ENCODE results near the gene ADAMTS9.

ADAMTS9 gene, protein sequence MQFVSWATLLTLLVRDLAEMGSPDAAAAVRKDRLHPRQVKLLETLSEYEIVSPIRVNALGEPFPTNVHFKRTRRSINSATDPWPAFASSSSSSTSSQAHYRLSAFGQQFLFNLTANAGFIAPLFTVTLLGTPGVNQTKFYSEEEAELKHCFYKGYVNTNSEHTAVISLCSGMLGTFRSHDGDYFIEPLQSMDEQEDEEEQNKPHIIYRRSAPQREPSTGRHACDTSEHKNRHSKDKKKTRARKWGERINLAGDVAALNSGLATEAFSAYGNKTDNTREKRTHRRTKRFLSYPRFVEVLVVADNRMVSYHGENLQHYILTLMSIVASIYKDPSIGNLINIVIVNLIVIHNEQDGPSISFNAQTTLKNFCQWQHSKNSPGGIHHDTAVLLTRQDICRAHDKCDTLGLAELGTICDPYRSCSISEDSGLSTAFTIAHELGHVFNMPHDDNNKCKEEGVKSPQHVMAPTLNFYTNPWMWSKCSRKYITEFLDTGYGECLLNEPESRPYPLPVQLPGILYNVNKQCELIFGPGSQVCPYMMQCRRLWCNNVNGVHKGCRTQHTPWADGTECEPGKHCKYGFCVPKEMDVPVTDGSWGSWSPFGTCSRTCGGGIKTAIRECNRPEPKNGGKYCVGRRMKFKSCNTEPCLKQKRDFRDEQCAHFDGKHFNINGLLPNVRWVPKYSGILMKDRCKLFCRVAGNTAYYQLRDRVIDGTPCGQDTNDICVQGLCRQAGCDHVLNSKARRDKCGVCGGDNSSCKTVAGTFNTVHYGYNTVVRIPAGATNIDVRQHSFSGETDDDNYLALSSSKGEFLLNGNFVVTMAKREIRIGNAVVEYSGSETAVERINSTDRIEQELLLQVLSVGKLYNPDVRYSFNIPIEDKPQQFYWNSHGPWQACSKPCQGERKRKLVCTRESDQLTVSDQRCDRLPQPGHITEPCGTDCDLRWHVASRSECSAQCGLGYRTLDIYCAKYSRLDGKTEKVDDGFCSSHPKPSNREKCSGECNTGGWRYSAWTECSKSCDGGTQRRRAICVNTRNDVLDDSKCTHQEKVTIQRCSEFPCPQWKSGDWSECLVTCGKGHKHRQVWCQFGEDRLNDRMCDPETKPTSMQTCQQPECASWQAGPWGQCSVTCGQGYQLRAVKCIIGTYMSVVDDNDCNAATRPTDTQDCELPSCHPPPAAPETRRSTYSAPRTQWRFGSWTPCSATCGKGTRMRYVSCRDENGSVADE (N-terminal part only)

DNA sequence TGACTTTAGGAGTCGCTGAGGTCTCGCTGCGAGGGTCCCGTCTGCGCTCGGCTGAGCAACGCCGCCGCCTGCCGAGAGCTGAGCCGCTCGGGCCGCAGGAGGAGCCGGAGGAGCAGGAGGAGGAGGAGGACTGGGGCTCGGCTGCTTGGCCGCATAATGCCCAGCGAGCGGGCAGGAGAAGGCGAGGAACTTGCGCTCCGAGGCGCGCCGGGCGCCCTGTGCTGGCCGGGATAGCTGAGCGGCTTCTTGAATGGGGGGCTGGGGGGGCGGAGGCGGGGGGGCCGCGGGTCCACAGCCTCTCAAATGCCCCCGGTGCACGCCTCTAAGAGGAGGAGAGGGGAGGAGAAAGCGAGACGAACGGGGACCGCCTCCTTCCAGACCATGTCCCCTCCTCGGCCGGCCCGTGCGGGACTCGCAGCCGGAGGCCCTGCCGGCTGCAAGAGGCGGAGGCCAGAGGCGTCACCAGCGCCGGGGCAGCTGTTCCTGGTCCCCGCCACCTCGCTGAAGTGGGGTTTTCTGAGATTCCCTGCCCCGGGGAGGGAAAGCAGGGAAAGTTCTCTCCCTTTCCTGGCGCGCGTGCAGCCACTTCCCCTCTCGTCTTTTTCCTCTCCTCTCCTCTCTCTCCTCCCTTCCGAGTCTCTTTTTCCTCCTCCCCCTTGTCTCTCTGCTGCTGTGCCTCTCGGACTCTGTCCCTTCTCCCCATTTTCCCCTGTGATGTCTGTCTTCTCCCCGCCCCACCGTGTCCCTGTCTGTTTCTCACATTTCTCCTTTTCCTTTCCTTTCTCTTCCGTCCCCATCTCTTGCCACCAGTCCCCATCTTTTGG, at the start of gene ADAMTS9:
Gene ADAMTS9 (minus strand): TSS at position 220 of the 824 bp plus-strand sequence. CDS start 343 bp downstream, outside the sequence.
- no peak for DNase-seq

DNA sequence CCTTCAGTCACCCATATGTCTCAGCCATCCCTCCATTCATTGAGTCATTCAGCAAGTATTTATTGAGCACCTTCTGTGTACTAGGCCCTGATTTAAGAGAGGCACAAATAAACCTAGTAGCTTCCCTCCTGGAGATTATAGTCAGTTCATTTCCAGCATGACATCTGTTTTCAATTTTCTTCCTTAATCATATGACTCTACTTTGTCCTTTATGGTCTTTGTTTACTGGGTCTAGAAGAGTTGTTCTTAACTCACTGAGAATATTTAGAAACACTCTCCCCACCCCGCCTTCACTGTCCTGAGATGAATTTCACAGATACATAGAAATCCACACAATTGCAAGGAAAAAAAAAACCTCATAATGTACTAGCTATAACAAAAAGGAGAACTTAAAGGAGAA, 44.8 kb upstream of the ADAMTS9 start:
- no peak for DNase-seq

DNA sequence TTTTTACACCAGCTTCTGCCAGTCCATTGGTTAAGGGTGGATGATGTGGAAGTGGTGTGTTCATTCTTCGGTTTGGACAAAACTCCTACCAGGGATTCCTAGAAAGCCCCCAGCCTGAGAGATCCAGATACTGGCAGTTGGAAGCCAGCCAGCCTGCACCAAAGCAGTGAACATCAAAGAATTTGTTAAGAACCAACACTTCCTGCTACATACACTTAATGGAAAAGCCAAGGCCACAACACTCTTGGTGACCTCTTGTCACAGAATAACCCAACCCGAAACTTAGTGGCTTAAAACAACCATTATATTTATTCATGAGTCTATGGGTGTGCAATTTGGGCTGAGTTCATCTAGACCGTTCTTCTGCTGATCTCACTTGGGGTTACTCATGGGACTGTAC, 42.9 kb upstream of the ADAMTS9 start:
- no peak for DNase-seq

DNA sequence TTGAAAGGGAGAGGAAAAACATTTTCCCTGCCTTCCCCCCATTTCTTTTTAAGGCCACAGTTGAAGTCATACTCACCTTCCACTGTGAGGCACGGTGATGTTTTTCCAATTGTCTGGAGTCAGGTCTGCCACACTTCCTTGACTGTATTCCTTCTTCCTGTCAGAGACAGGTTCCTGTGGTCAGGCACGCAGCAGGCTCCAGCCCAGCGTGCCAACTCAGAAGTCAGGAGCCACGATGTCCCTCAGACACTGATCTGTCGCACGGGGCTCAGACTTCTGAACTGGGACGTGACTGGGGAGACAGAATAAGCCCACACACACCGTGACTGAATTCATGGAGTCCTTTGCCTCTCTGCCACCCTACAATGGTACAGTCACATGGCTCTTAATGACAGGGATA, 41.2 kb upstream of the ADAMTS9 start:
- DNase-seq, result no peak

DNA sequence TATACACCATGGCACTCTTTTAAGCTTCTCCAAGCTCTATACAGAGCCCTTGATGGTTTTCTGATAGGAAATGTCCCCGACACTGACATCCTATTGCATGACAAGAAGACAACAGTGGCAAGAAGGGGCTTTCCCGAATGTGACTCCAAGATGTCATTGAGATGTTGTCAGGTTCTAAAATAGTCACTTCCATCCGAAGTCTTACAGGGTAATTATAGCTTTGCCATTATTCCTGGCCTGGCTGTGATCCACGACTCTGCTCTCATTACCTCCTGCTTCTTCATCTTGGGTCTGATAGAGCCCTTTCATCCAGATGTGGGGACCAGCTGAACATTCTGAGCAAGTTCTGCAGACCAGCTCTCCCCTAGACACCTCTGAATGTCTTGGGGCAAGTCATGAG, 40.6 kb upstream of the ADAMTS9 start:
- no peak for DNase-seq

DNA sequence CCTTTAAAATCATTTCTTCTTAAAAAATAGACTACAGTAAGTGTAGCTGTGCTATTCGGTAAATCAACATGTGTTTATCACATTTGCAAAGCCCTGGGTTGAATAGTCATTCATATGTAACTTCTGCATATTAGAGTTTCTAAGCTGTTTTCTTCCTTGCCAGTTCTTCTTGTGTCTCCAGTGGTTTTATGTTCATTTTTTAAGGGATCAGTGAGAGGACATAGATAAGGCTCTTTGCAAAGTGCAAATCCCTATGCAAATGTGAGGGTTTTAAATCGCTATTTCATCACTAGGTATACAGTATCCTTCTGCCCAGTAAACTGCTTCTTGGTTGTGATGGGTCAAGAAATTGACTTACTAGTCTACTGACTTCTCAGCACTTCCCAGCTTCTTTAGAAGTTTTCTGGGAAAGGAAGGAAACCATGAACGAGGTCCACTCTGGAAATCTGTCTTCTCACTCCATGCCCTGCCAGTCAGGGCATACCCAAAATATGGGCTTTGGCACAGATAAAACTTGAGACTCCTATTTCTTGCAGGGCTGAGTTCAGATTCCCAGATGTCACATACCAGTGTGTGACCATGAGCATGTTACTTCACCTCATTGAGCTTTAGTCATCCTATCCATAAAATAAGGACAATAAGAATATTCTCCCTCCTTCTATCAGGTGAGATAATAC, 38.8 kb upstream of the ADAMTS9 start:
- DNase-seq, result no peak

DNA sequence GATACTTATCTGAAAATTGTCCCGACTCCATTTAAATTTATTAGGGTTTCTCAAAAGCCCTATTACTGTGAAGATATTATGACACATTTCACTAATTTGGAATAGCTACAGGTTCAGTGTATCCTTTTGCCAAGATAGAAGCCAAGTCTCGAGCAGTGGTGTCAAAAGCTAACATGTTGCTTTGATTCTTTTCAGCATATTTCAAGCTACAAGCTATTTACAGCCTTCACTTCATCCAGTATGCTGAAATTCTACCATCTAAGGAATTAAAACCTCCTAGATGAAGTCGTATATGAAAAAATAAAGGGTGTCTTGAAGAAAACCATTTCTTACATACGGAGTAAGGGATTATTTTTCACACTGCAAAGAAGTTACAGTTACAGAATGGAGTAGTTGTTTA, 31.2 kb upstream of the ADAMTS9 start:
- no peak for DNase-seq

DNA sequence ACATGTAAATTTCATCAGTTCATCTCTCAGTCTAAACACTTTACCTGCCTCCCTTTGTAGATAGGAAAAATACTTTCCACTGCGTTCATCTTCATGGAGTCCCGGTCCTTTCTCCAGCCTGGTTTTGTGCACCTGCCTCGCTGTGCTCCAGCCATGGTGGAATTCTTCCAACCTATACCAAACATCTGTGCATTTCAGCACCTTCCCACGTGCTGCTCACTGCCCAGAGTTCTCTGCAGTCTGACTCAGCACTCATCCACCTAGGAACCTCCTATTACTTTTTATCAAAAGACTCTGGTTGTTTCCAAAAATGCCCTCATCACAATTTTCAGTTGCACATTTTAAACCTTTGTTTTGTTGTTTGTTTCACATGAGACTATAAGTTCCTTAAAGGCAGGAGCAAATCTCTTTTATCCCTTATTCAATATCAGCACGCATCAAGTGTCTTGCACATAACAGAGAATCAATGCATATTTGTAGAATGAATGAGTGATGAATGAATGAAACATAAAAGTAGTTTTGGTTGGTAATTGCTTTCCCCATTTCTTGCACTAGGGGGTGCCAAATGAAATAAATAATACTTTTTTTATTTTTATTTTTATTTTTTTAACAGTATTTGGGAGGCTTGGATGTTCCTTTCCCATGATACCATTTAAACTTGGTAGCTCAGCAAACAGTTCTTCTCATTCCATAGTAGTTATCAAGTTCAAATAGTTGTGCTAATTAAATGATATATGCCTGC, 30.2 kb upstream of the ADAMTS9 start:
- DNase-seq, result no peak

DNA sequence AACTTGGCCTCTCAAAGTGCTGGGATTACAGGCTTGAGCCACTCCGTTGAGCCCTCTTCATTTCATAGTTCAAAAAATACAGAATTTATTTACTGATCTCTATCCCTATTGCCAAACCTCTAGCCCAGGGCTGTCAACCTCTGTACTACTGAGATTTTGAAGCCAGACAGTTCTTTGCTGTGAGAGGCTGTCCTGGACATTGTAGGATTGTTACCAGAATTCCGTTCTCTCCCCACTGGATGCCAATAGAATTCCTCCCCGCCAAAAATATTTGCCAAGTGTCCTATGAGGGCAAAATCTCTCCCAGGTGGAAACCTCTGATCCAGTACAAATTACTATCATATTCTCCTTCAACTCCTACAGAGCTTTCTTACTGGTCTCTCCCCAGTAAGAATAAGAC, 29.6 kb upstream of the ADAMTS9 start:
- DNase-seq, result no peak

DNA sequence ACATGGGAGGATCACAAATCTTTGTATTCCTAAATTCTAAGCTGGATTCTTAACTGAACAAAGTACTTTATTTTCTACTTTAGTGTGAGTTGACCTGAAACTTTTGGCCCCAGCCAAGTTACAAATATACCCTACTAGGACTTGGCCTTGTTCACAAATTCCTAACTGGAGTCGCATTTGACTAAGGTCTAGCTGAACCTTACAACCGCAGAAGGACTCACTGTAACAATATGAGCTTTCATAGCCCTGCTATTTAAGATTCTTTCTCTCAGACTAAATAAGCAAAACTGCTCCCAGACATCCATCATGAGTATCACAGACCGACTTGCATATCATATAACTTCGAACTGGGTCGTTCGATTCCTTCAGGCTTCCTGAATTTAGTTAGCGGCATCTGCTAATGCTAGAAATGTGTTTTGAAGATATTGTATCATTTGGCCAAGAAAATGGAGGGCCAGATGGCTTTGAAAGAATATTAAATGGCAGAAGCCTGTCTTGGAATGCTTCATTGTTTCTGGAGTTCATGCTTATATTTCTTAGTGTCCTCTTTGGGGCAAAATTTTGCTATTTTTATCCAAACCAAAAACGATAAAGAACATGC, 28.4 kb upstream of the ADAMTS9 start:
- DNase-seq, result no peak

DNA sequence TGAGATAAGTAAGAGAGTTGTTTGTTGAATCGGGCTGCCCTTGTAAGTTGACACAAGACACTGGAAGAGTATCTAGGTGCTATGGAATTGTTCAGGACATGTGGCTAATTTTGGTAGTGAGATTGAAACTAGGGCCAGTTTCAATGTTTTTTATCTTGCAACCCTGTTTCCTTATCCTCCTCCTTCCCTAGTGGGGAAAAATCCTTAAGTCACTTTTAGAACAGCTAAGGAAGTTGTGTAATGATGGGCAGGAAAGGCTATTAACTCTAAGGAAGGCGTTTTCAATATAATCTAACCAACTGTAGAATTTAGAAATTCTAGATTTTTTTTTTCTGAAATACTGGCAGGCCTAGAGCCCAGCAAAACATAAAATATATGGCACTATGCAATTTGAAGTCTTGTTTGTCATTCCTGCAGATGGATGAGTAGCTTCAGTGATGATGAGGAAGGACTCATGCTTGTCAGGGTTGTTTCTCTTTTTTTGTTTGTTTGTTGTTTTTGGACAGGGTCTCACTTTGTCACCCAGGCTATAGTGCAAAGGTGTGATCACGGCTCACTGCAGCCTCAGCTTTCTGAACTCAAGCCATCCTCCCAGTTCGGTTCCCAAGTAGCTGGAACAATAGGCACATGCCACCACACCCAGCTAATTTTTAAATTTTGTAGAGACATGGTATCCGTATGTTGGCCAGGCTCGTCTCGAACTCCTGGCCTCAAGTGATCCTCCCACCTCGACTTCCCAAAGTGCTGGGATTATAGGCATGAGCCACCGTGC, 27.6 kb upstream of the ADAMTS9 start:
- DNase-seq, result no peak

DNA sequence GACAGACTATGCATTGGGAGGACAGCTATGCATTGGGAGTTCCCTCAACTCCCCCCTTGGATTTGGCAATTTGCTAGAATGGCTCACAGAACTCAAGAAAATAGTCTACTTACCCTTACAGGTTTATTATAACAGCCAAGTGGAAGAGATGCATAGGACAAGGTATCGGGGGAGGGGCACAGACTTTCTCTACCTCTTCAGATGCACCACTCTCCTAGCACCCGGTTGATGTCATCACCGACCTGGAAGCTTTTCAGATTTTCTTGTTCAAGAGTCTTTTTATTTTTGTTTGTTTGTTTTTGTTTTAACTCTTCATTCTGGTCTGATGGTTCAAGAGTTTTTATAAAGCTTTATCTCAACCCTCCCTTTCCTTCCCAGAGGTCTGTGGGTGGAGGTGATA, 20.7 kb upstream of the ADAMTS9 start:
- no peak for DNase-seq

DNA sequence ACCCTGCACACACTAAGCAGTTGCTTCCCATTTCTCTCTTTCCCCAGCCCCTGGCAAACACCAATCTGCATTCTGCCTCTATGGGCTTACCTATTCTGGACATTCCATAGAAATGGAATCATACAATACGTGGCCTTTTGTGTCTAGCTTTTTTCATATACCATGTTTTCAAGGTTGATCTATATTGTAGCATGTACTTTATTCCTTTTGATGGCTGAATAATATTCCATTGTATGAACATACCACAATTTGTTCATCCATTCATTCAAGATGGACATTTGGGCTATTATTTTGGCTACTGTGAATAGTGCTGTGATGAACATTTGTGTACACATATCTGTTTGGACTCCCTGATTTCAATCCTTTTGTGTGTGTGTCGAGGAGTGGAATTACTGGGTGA, 18.1 kb upstream of the ADAMTS9 start:
- no peak for DNase-seq

DNA sequence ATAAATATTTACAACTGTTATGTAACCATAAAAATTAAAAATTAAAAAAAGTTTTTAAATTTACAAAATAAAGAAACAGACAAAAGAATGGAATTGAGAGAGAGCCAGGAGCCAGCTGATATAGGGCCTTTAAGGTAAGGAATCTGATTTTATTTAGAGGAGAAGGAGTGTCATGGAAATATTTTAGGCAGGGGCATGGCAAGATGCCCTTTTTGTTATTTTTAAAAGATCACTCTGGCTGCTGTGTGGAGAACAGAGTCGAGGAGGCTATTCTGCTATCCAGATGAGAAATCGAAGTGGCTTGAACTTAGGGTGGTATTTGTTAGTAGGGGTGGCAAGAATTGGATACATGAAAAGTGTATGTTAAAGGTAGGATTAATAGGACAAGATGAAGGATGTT, 9.1 kb upstream of the ADAMTS9 start:
- DNase-seq, result no peak

DNA sequence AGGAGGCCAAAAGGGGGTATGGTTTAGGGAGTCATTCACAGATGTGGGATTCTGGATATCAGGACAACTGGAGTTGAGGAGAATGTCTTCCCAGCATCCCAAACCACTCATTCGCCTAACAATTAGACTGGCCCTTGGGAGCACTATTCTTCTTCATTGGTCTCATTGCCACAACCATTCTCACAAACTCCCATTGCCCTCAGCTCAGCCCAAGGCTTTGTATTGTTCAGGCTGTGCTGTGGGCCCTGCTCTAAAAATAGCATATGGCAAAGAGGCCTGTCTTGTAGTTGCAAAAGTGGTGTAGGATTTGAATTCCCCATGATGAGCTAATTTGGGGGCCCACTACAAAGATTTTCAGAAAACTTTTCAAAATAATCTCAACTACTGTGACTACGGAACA, 6.3 kb upstream of the ADAMTS9 start:
- no peak for DNase-seq

DNA sequence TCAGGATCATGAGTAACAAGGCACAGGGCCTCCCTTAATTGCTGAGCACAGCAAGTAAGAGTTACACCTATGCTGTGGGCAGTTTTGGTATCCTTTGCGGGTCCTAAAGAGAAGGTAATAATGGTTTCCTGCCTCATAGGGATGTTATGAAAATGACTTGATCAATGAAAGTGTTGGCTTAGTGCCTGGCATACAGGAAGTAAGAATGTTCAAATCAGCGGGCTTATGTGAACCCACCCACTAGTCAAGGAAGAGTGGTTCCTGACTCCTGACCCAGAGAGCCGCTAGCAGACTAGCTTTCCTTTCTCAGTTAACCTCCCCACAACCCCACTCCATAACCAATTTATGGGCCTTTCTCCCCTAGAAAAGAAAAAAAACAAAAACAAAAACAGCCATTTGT, 5.2 kb upstream of the ADAMTS9 start:
- DNase-seq, result no peak

DNA sequence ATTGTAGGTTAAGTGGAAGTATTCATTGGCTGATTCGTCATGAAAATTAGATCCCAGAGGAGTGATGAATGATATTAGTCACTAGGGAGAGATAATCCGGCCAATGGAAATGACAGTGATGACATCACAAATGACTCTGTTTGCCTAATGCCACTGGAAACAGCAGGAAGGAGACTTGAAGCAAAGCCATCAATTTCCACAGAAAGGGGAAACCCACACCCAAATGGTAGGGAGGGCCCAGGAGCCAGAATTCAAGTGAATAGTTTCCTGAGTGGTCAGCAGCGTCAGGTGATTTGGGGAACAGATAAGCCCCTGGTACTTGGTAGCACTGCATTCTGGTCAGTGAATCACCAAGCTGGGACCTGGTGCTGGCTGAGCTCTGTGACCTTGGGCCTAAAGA, 3.3 kb upstream of the ADAMTS9 start:
- DNase-seq, result no peak

DNA sequence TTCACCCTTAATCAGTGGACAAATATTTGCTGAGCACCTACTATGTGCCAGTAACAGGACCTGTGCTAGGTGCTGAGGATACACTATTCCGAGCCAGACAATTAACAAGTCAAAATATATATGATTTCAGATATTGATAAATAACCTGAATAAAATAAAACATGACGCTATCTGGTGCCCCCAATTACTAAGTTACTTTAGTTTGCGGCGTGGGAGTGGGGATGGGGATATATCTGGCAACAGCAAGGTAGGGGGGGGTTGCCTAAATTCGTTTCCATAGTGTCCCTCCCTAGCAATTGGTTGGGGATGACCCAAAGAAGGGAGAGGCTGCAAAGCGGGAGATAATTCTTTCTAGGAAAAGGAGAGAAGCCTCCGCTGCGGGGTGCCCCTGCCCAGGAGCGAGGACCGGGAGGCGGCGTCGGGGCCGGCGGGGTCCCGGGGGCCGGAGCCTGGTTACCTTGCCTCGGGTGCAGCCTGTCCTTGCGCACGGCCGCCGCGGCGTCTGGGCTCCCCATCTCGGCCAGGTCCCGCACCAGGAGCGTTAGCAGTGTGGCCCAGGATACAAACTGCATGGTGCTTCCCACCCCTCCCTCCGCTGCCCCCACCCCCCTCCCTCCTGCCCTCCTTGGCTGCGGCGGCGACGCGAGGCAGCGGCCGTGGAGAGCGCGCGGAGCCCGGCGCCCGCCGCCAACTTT, 567 bp downstream of the ADAMTS9 start:
- DNase-seq, result no peak

DNA sequence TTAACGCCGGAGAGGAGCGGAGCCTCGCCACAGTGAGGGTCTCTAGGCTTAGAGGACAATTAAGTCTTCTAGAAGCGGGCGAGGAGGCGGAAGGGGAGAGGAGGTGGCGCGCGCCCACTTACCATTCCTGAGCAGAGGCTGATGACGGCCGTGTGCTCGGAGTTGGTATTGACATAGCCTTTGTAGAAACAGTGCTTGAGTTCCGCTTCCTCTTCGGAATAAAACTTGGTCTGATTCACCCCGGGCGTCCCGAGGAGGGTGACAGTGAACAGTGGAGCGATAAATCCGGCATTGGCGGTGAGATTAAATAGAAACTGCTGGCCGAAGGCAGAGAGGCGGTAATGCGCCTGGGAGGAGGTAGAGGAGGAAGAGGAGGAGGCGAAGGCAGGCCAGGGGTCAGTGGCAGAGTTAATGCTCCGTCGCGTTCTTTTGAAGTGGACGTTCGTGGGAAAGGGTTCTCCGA, 1.3 kb downstream of the ADAMTS9 start:
- DNase-seq, result no peak

Data from activated CD4-positive, alpha-beta T cell treated with anti-CD3 and anti-CD28 coated beads, Interleukin-2, amount 50 U/mL, for 48 hours (primary cell).